HFFc6 (cell line): Measurements from ENCODE around the gene NR3C1. TPM values are rescaled to one million over a fixed set of nuclear protein-coding genes. Genes with fewer than 3 reads are reported as not detected.

ENCODE experiments used
- DNase-seq: peaks from one replicate; pipeline ENCODE4 v3.0.0-alpha.2; 2018
- H3K27ac Mint-ChIP-seq: 2 replicates; pipeline ENCODE4 v1.8.0; 2020; ENCODE audit warnings: mild to moderate bottlenecking, mixed read lengths
- H3K27me3 Mint-ChIP-seq: 2 replicates; pipeline ENCODE4 v1.8.0; 2021; ENCODE audit warnings: mild to moderate bottlenecking, moderate library complexity, mixed read lengths; ENCODE audit not compliant: insufficient read depth
- H3K36me3 Mint-ChIP-seq: 2 replicates; pipeline ENCODE4 v1.8.0; 2021; ENCODE audit warnings: low read depth, mixed read lengths
- H3K4me1 Mint-ChIP-seq: 2 replicates; pipeline ENCODE4 v1.8.0; 2020; ENCODE audit warnings: low read depth, mixed read lengths
- H3K4me3 Mint-ChIP-seq: 2 replicates; pipeline ENCODE4 v1.8.0; 2020; ENCODE audit warnings: mild to moderate bottlenecking, moderate library complexity, mixed read lengths
- H3K9me3 Mint-ChIP-seq: 2 replicates; pipeline ENCODE4 v1.8.0; 2020; ENCODE audit warnings: mild to moderate bottlenecking, mixed read lengths
- CTCF ChIP-seq: fragments of 200-600 bp; sonication (generic); IDR thresholded peaks from 2 replicates; pipeline ENCODE4 v1.5.0; 2021; ENCODE audit warnings: antibody characterized with exemption, mild to moderate bottlenecking
- total RNA-seq, 6 experiments: library from RNA; stranded (reverse); fragmentation: NEBNext Ultra II Directional; extraction: Animal tissue kit (Norgen Biotek cat#: 25700); gene quantifications; 2 replicates in 1 of 6; 3 replicates in 5 of 6; pipeline ENCODE4 v1.2.3, GENCODE V29; 2021

The NR3C1 gene
- total RNA-seq, 6 experiments from 2014 or later, result 61.6 to 86.9 (median 71.5) TPM

DNA sequence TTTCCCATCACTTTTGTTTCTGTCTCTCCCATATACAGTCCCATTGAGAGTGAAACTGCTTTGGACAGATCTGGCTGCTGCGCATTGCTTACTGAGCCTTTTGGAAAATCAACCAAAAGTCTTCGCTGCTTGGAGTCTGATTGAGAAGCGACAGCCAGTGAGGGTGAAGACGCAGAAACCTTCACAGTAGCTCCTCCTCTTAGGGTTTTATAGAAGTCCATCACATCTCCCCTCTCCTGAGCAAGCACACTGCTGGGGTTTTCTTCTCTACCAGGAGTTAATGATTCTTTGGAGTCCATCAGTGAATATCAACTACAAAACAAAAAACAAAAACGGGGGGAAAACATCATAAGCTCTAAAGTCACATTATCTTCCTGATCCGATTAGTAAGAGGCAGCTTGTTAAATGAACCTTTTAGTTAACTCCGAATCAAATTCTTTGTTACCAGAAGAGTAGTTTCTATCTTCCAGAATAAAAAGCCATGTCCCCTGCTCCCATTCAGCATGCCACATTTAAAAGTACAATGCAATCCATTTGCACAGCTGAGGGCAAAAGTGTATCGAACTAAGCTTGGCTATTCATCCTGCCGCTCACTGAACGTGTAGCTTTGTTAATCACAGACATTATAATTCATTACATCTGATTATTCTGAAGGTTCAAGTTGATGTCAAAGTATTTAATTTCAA, 2.8 kb downstream of the NR3C1 start:
- Mint-ChIP-seq H3K36me3 (peaks cover 44% of the 10 kb centered on the region), H3K4me3 (peak overlapping the region; percentile 94), H3K27ac (peak overlapping the region; percentile 3; the same call in 1 of the 2 replicates), H3K4me1 (peaks cover 75% of the 10 kb centered on the region), H3K9me3 (no peaks in the 10 kb centered on the region), H3K27me3 (peaks cover 2% of the 10 kb centered on the region)
- no peak for TF ChIP-seq CTCF
- DNase-seq, result no peak

GRCh38 chr5:143399616-143400540, 3.6 kb downstream of the NR3C1 start:
- H3K27me3 Mint-ChIP-seq, result no peaks in the 10 kb centered on the region
- no peak for TF ChIP-seq CTCF
- peaks cover 44% of the 10 kb centered on the region for H3K36me3 Mint-ChIP-seq
- no peak for DNase-seq
- peak overlapping the region; percentile 94 for H3K4me3 Mint-ChIP-seq
- H3K4me1 Mint-ChIP-seq, result peaks cover 75% of the 10 kb centered on the region
- peak overlapping the region; percentile 3; the same call in 1 of the 2 replicates for H3K27ac Mint-ChIP-seq
- H3K9me3 Mint-ChIP-seq, result no peaks in the 10 kb centered on the region

DNA sequence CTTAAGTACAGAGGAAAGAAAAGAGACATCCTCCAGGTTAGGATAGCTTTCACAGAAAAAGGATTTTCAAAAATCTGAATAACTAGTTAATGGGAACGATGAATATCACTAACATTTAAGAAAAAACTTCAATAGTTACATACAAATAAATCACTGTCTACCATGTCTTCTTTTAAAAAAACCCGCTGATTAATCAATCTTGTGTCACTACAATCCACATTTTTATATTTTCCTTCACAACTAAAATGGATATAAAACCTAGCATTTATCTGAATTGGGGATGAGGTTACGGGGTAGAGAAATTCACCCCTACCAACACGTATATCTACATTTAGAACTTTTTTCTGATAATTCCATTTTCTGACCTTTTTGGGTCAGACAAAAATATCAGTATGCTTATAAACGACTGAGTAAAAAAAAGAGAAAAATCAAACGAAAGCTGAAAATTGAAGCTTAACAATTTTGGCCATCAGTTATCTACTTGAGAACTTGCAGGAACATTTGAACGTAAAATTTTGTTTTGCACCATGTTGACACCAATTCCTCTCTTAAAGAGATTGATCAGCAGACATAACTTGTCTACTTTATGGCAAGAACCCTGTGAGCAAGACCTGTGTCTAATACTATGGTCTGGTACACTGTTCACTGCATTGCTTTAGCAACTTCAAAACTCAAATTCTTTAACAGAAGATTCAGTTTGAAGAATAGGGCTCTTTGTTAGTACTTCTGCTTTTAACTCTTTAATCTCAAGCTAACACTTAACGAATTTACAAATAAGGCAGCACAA, 4.8 kb downstream of the NR3C1 start:
- peaks cover 44% of the 10 kb centered on the region for H3K36me3 Mint-ChIP-seq
- H3K4me1 Mint-ChIP-seq, result peaks cover 76% of the 10 kb centered on the region
- H3K9me3 Mint-ChIP-seq, result no peaks in the 10 kb centered on the region
- no peak overlapping the region for H3K27ac Mint-ChIP-seq
- TF ChIP-seq CTCF, result no peak
- H3K27me3 Mint-ChIP-seq, result no peaks in the 10 kb centered on the region
- H3K4me3 Mint-ChIP-seq, result peak overlapping the region; percentile 94
- DNase-seq, result no peak

DNA sequence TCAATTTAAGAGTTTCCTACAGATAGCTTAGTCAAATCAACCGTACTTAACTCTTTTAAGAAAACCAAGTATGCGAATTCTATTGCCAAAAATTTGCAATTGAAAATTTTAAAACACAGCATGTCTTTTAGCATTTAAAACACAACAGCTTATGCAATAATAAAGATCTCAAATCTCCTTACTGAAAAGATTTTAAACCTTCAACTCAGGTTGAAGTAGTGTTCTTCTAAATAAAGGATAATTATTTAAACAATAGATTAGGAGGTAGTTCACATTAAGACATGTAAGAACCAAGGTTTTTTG, 5.5 kb downstream of the NR3C1 start:
- no peak overlapping the region for H3K27ac Mint-ChIP-seq
- H3K27me3 Mint-ChIP-seq, result no peaks in the 10 kb centered on the region
- DNase-seq, result no peak
- no peak for TF ChIP-seq CTCF
- H3K4me3 Mint-ChIP-seq, result peak overlapping the region; percentile 94
- peaks cover 44% of the 10 kb centered on the region for H3K36me3 Mint-ChIP-seq
- H3K9me3 Mint-ChIP-seq, result no peaks in the 10 kb centered on the region
- peaks cover 80% of the 10 kb centered on the region for H3K4me1 Mint-ChIP-seq

GRCh38 chr5:143397302-143398052, 6.0 kb downstream of the NR3C1 start:
- Mint-ChIP-seq H3K27me3 (no peaks in the 10 kb centered on the region), H3K4me1 (peaks cover 85% of the 10 kb centered on the region), H3K9me3 (no peaks in the 10 kb centered on the region), H3K4me3 (peak overlapping the region; percentile 94), H3K36me3 (peaks cover 44% of the 10 kb centered on the region), H3K27ac (no peak overlapping the region)
- DNase-seq, result no peak
- TF ChIP-seq CTCF, result no peak
